Skin of body (tissue), 2 donors: Measurements from ENCODE around the gene CRTC2. TPM values are rescaled to one million over a fixed set of nuclear protein-coding genes. Genes with fewer than 3 reads are reported as not detected.

Experiments used
- DNase-seq: peaks from one replicate; lab custom pipeline; 2025; lab: John Stamatoyannopoulos, UW
- total RNA-seq: library from RNA; depleted of rRNA; stranded (reverse); fragments of >200 nt; gene quantifications from one replicate; pipeline ENCODE4 v1.2.3, GENCODE V29; 2014

Gene CRTC2
- total RNA-seq, 1 donor from 2014 or later: 5.1 TPM

GRCh38 chr1:153973525-153973924 lies 15.1 kb upstream of the CRTC2 start:
- DNase-seq: no peak

- DNase-seq: no peak
Measured at GRCh38 chr1:153973071-153973470, 14.7 kb upstream of the CRTC2 start.

GRCh38 chr1:153970346-153970745 lies 11.9 kb upstream of the CRTC2 start:
- DNase-seq: no peak

- no peak for DNase-seq
Measured at GRCh38 chr1:153968972-153969371, 10.6 kb upstream of the CRTC2 start.

- DNase-seq: no peak
Measured at GRCh38 chr1:153968408-153968807, 10.0 kb upstream of the CRTC2 start.

GRCh38 chr1:153968000-153968363 lies 9.6 kb upstream of the CRTC2 start:
- DNase-seq: no peak

- DNase-seq: peak; percentile 98
Measured at GRCh38 chr1:153967107-153967999, 8.9 kb upstream of the CRTC2 start, which contains the start of gene CREB3L4. Gene CREB3L4 (plus strand): TSS chr1:153967902. CDS start chr1:153968526, 624 bp downstream.

- DNase-seq: peak; percentile 57
Measured at GRCh38 chr1:153963850-153964331, 5.5 kb upstream of the CRTC2 start.

GRCh38 chr1:153963030-153963849 lies 4.8 kb upstream of the CRTC2 start, which contains the start of gene SLC39A1:
Gene SLC39A1 (minus strand): TSS chr1:153963537. CDS start chr1:153962715, 822 bp downstream.
- DNase-seq: peak; percentile 98

- DNase-seq: no peak
Measured at GRCh38 chr1:153962088-153963029, 3.9 kb upstream of the CRTC2 start.

- DNase-seq: no peak
Measured at GRCh38 chr1:153961421-153961820, 3.0 kb upstream of the CRTC2 start.

- DNase-seq: no peak
Measured at GRCh38 chr1:153960206-153960605, 1.8 kb upstream of the CRTC2 start.

GRCh38 chr1:153959454-153959853 lies 1.0 kb upstream of the CRTC2 start:
- DNase-seq: no peak

- DNase-seq: no peak
Measured at GRCh38 chr1:153958961-153959260, 499 bp upstream of the CRTC2 start.

- DNase-seq: no peak
Measured at GRCh38 chr1:153957744-153958110, 685 bp downstream of the CRTC2 start.

GRCh38 chr1:153956997-153957715 lies 1.3 kb downstream of the CRTC2 start:
- DNase-seq: no peak

GRCh38 chr1:153954826-153955225 lies 3.6 kb downstream of the CRTC2 start:
- no peak for DNase-seq

GRCh38 chr1:153953859-153954365 lies 4.5 kb downstream of the CRTC2 start:
- DNase-seq: no peak

- DNase-seq: no peak
Measured at GRCh38 chr1:153951801-153952200, 6.6 kb downstream of the CRTC2 start.

GRCh38 chr1:153951183-153951582 lies 7.2 kb downstream of the CRTC2 start:
- DNase-seq: no peak
